Measurements from ENCODE around the gene THAP3. TPM values are rescaled to one million over a fixed set of nuclear protein-coding genes. Genes with fewer than 3 reads are reported as not detected.

Gene THAP3
- total RNA-seq, 5 donors from 2014 or later (not counting 1 experiment from before 2014, with no cell fraction given) = 12.8 to 37.1 (median 26.1) TPM

DNA sequence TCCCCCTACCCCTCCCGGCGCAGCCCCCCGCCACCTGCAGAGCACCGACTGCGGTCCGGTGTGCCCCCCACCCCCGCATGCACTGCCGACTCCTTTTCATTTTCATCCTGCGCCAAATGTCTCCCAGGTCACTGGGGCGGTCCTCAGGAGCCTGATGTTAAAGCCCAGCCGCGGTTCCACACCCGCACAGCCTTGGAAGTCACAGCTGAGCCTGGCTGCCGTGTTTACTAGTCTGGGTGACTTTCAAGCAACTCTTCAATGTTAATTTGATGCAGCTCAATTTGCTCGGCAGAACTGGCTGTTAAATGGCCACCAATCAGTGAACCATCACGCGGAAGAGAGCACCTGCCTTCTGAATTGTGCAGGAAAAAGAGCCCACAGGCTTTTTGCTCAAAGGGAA, 27.2 kb downstream of the THAP3 start:
- no peak overlapping the region for H3K4me3 ChIP-seq (ENCODE audit: control insufficient read depth in 1 of 2, extremely low read depth in 1 of 2, low read length in 1 of 2)
- Mint-ChIP-seq H3K4me3 (no peak overlapping the region), H3K27me3 (no peaks in the 10 kb centered on the region), H3K27ac (no peak overlapping the region), H3K36me3 (peaks cover 21% of the 10 kb centered on the region), H3K9me3 (no peaks in the 10 kb centered on the region), H3K4me1 (peaks cover 0 to 2% (median 2%) of the 10 kb centered on the region in 3 donors)
- H3K4me1 ChIP-seq (ENCODE audit: control insufficient read depth in 1 of 2, extremely low read depth in 1 of 2, insufficient read depth in 2 of 2, low read length in 2 of 2) = peaks cover under 1 to 2% of the 10 kb centered on the region in 2 experiments
- DNase-seq (no peak), ATAC-seq (replicated peaks in 1 of 4) (no peak)
- ChIA-PET CTCF (interaction anchor here in 1 of 2 donors (0.6 kb wide), 1 partner anchor 101 kb away, joined by 6 read pairs; no protein-coding TSS in a partner anchor), POLR2A (interaction anchor here in 1 of 2 donors (0.5 kb wide), 1 partner anchor 190 kb away, joined by 5 read pairs; no protein-coding TSS in a partner anchor)
- no peaks in the 10 kb centered on the region for H3K27me3 ChIP-seq (replicated peaks in 1 of 2; ENCODE audit: control insufficient read depth in 2 of 2, extremely low read depth in 1 of 2, insufficient read depth in 2 of 2, low read length in 1 of 2)
- H3K9me3 ChIP-seq = no peaks in the 10 kb centered on the region
- no peak overlapping the region for H3K27ac ChIP-seq (ENCODE audit: low read length)
- WGBS (ENCODE audit: insufficient coverage) = 96% methylated on average over 15 of the region's 17 CpGs
- peaks cover 12 to 29% of the 10 kb centered on the region in 2 donors for H3K36me3 ChIP-seq (ENCODE audit: control insufficient read depth in 2 of 2, extremely low read depth in 1 of 2, insufficient read depth in 1 of 2, low read length in 1 of 2)

DNA sequence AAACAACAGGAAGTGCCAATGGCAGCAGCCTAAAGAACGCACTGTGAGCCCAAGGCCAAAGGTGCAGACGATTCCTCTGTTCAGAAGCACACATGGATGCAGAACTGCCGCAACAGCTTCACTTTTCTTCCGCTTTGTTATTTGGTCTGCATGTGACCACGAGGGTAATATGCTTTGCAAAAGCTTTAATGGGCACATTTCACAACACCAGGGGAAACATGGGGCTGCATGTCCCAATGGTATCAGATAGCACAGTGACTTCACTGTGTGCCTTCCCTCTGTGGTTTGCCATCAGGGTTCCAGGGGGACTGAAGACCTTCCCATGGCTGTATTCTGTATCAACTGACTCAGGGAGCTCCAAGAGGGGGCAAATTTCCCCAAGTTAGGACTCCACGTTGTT, 28.3 kb downstream of the THAP3 start:
- Mint-ChIP-seq H3K9me3 (no peaks in the 10 kb centered on the region), H3K27ac (no peak overlapping the region), H3K4me3 (no peak overlapping the region), H3K36me3 (peaks cover 23% of the 10 kb centered on the region), H3K27me3 (no peaks in the 10 kb centered on the region), H3K4me1 (peaks cover 3 to 8% (median 7%) of the 10 kb centered on the region in 3 donors)
- ATAC-seq (replicated peaks in 1 of 4) (no peak), DNase-seq (no peak)
- peaks cover 12 to 29% of the 10 kb centered on the region in 2 donors for H3K36me3 ChIP-seq (ENCODE audit: control insufficient read depth in 2 of 2, extremely low read depth in 1 of 2, insufficient read depth in 1 of 2, low read length in 1 of 2)
- CTCF ChIA-PET = no interaction called here
- peaks cover 3% of the 10 kb centered on the region in 2 experiments for H3K4me1 ChIP-seq (ENCODE audit: control insufficient read depth in 1 of 2, extremely low read depth in 1 of 2, insufficient read depth in 2 of 2, low read length in 2 of 2)
- WGBS (ENCODE audit: insufficient coverage) = 93% methylated on average over 4 of the region's 6 CpGs
- H3K27ac ChIP-seq (ENCODE audit: low read length) = no peak overlapping the region
- POLR2A ChIA-PET = no interaction called here
- H3K4me3 ChIP-seq (ENCODE audit: control insufficient read depth in 1 of 2, extremely low read depth in 1 of 2, low read length in 1 of 2) = no peak overlapping the region
- no peaks in the 10 kb centered on the region for H3K9me3 ChIP-seq
- H3K27me3 ChIP-seq (replicated peaks in 1 of 2; ENCODE audit: control insufficient read depth in 2 of 2, extremely low read depth in 1 of 2, insufficient read depth in 2 of 2, low read length in 1 of 2) = no peaks in the 10 kb centered on the region

DNA sequence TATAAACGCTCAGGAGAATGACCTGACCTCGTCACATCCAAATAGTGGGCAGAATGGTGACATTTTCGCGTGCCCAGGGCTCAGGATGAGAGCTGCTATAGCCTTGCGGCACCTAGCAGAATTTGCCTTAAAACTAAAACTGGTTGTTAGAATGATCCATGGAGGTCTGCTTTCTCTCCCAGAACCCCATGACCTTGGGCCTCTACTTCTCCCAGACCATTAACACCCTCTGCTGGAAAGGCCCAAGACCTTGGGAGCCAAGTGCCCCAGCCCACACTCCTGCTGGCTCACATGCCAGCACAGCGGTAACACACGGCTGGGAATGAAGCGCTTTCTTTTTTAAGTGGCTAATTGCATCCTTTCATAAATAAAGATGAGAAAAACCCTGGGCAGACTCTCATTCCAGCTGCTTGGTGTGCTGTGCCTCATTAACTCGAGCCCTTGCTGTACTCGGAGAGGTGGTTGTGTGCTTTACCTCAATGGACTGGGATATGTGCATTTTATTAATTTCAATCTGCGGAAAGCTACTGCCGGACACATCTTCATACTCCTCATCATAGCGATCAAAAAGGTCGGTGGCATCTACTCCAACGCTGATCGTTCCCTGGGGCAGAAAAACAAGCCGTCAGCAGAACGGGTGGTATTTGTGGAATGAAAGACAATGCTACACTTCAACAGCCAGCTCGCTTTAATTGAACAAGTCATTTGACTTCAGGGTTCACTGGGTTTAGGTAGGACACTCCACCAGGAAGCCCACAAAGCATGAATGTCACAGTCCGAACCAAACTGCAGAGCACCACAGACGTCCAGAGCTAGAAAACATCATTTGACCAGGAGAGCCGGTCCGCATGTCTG, 29.0 kb downstream of the THAP3 start:
- H3K9me3 Mint-ChIP-seq = no peaks in the 10 kb centered on the region
- ATAC-seq (replicated peaks in 1 of 4) (no peak), DNase-seq (no peak)
- peaks cover 7 to 10% (median 9%) of the 10 kb centered on the region in 3 donors for H3K4me1 Mint-ChIP-seq
- Histone ChIP-seq H3K36me3 (ENCODE audit: control insufficient read depth in 2 of 2, extremely low read depth in 1 of 2, insufficient read depth in 1 of 2, low read length in 1 of 2) (peaks cover 12 to 29% of the 10 kb centered on the region in 2 donors), H3K27me3 (replicated peaks in 1 of 2; ENCODE audit: control insufficient read depth in 2 of 2, extremely low read depth in 1 of 2, insufficient read depth in 2 of 2, low read length in 1 of 2) (no peaks in the 10 kb centered on the region), H3K4me3 (ENCODE audit: control insufficient read depth in 1 of 2, extremely low read depth in 1 of 2, low read length in 1 of 2) (no peak overlapping the region), H3K4me1 (ENCODE audit: control insufficient read depth in 1 of 2, extremely low read depth in 1 of 2, insufficient read depth in 2 of 2, low read length in 2 of 2) (peaks cover 3% of the 10 kb centered on the region in 2 experiments), H3K27ac (ENCODE audit: low read length) (no peak overlapping the region), H3K9me3 (no peaks in the 10 kb centered on the region)
- CTCF ChIA-PET = interaction anchor here (0.6 to 1.0 kb wide), 3 partner anchors 8 to 168 kb away, joined by 3 read pairs; no protein-coding TSS in a partner anchor
- H3K36me3 Mint-ChIP-seq = peaks cover 25% of the 10 kb centered on the region
- POLR2A ChIA-PET = no interaction called here
- H3K27ac Mint-ChIP-seq = no peak overlapping the region
- H3K4me3 Mint-ChIP-seq = no peak overlapping the region
- no peaks in the 10 kb centered on the region for H3K27me3 Mint-ChIP-seq
- WGBS (ENCODE audit: insufficient coverage) = 100% methylated on average over 5 of the region's 23 CpGs

DNA sequence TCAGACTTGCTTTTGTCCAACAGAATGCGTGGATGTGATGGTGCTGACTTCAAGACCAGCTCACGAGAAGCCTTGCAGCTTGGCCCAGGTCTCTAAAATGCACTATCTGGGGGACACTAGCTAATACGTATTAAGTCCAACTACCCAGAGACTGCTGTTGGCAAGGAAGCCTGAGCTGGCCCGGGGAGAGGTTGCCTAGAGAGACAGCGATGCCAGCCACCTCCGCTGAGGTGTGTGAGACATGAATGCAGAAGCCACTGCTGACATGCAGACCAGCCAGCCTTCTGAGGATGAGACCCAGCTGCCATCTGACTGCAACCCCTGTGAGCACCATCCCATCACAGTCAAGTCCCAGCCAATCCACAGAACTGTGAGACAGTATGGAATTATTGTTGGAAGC, 32.5 kb downstream of the THAP3 start:
- Histone ChIP-seq H3K27me3 (replicated peaks in 1 of 2; ENCODE audit: control insufficient read depth in 2 of 2, extremely low read depth in 1 of 2, insufficient read depth in 2 of 2, low read length in 1 of 2) (no peaks in the 10 kb centered on the region), H3K27ac (ENCODE audit: low read length) (no peak overlapping the region), H3K4me3 (ENCODE audit: control insufficient read depth in 1 of 2, extremely low read depth in 1 of 2, low read length in 1 of 2) (no peak overlapping the region), H3K9me3 (no peaks in the 10 kb centered on the region), H3K36me3 (ENCODE audit: control insufficient read depth in 2 of 2, extremely low read depth in 1 of 2, insufficient read depth in 1 of 2, low read length in 1 of 2) (peaks cover 8 to 18% of the 10 kb centered on the region in 2 donors), H3K4me1 (ENCODE audit: control insufficient read depth in 1 of 2, extremely low read depth in 1 of 2, insufficient read depth in 2 of 2, low read length in 2 of 2) (peaks cover 3% of the 10 kb centered on the region in 2 experiments)
- no peaks in the 10 kb centered on the region for H3K27me3 Mint-ChIP-seq
- 83% methylated on average over 5 of the region's 6 CpGs for WGBS (ENCODE audit: insufficient coverage)
- H3K9me3 Mint-ChIP-seq = no peaks in the 10 kb centered on the region
- H3K4me1 Mint-ChIP-seq = peaks cover 7 to 12% (median 9%) of the 10 kb centered on the region in 3 donors
- H3K36me3 Mint-ChIP-seq = peaks cover 17% of the 10 kb centered on the region
- H3K27ac Mint-ChIP-seq = no peak overlapping the region
- ChIA-PET CTCF (no interaction called here), POLR2A (interaction anchor here in 1 of 2 donors (0.6 kb wide), 1 partner anchor 75 kb away, joined by 4 read pairs; no protein-coding TSS in a partner anchor)
- no peak for ATAC-seq (replicated peaks in 1 of 4)
- DNase-seq = no peak
- no peak overlapping the region for H3K4me3 Mint-ChIP-seq

DNA sequence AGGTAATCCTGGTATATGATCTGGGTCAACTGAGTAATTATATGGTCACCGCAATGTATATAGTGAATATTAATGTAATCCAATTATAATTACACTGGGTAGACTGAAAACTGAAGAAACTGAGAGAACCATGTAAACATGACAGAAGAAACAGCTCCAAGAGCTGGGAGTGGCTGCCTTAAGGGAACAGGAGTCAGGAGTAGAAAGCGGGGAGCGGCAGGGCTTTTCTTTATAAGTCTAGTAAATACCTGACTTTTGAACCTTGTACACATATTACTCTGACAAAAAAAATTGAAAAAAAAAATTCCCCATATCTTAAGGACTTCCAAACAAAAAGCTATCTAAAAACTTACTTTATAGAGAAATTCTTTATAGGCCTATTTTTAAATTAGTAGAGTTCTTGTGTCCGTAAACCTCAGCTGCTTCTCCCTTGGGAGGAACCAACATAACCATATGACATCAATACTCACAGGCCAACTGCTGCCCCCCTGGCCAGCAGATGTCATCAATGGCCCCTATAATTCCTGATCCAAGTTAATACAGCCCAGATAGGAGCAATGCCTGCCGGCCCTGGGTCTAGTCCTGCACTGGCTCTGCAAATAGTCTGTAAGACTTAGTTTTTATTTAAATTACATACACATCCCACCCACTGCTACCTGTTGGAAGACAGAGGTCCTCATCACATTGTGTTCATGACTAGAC, 33.8 kb downstream of the THAP3 start:
- H3K27ac Mint-ChIP-seq = no peak overlapping the region

DNA sequence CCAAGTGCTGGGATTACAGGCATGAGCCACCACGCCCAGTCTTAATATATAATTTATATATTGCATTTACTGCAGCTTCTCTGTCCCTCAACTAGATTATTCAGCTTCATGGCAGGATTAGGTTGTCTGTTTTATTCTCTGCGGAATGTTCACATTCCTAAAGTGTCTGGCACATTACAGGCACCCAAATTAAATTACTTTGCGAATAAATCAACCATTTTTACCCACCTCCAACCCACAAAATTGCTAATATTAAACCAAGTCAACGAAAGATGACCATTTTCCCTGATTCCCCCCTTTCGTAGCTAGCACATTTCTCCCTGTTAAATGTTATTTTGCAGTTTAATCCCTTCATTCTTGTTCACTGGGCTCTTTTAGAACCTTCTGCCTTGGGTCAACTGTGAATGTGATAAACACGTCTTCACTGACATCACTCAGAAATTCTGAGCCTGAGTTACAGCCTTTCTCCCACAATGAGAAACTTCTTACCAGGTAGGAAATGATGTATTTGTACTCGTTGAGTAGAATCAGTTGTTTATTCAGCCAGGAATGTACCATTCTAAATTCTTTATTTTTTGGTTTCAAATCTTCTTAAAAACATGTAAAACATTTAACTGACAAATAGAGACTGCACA, 35.9 kb downstream of the THAP3 start:
- H3K27ac Mint-ChIP-seq = no peak overlapping the region
- Histone ChIP-seq H3K4me1 (ENCODE audit: control insufficient read depth in 1 of 2, extremely low read depth in 1 of 2, insufficient read depth in 2 of 2, low read length in 2 of 2) (peaks cover 3% of the 10 kb centered on the region in 2 experiments), H3K27ac (ENCODE audit: low read length) (no peak overlapping the region), H3K36me3 (ENCODE audit: control insufficient read depth in 2 of 2, extremely low read depth in 1 of 2, insufficient read depth in 1 of 2, low read length in 1 of 2) (peaks cover 3 to 5% of the 10 kb centered on the region in 2 donors), H3K27me3 (replicated peaks in 1 of 2; ENCODE audit: control insufficient read depth in 2 of 2, extremely low read depth in 1 of 2, insufficient read depth in 2 of 2, low read length in 1 of 2) (no peaks in the 10 kb centered on the region), H3K4me3 (ENCODE audit: control insufficient read depth in 1 of 2, extremely low read depth in 1 of 2, low read length in 1 of 2) (no peak overlapping the region), H3K9me3 (no peaks in the 10 kb centered on the region)
- ATAC-seq (replicated peaks in 1 of 4) (no peak), DNase-seq (no peak)
- ChIA-PET POLR2A (no interaction called here), CTCF (no interaction called here)
- H3K4me1 Mint-ChIP-seq = peaks cover 7 to 12% (median 9%) of the 10 kb centered on the region in 3 donors
- H3K9me3 Mint-ChIP-seq = no peaks in the 10 kb centered on the region
- peaks cover 19% of the 10 kb centered on the region for H3K36me3 Mint-ChIP-seq
- H3K27me3 Mint-ChIP-seq = no peaks in the 10 kb centered on the region
- 96% methylated on average over 4 of the region's 7 CpGs for WGBS (ENCODE audit: insufficient coverage)
- no peak overlapping the region for H3K4me3 Mint-ChIP-seq

More for the DNA sequence above, 33.8 kb downstream of the THAP3 start:
- H3K4me1 Mint-ChIP-seq = peaks cover 7 to 12% (median 9%) of the 10 kb centered on the region in 3 donors
- no peak overlapping the region for H3K4me3 Mint-ChIP-seq
- H3K9me3 Mint-ChIP-seq = no peaks in the 10 kb centered on the region
- Histone ChIP-seq H3K36me3 (ENCODE audit: control insufficient read depth in 2 of 2, extremely low read depth in 1 of 2, insufficient read depth in 1 of 2, low read length in 1 of 2) (peaks cover 5 to 10% of the 10 kb centered on the region in 2 donors), H3K4me1 (ENCODE audit: control insufficient read depth in 1 of 2, extremely low read depth in 1 of 2, insufficient read depth in 2 of 2, low read length in 2 of 2) (peaks cover 3% of the 10 kb centered on the region in 2 experiments), H3K27ac (ENCODE audit: low read length) (no peak overlapping the region), H3K9me3 (no peaks in the 10 kb centered on the region), H3K27me3 (replicated peaks in 1 of 2; ENCODE audit: control insufficient read depth in 2 of 2, extremely low read depth in 1 of 2, insufficient read depth in 2 of 2, low read length in 1 of 2) (no peaks in the 10 kb centered on the region), H3K4me3 (ENCODE audit: control insufficient read depth in 1 of 2, extremely low read depth in 1 of 2, low read length in 1 of 2) (no peak overlapping the region)
- ATAC-seq (replicated peaks in 1 of 4) (no peak), DNase-seq (no peak)
- ChIA-PET CTCF (no interaction called here), POLR2A (no interaction called here)
- 80% methylated on average over 1 of the region's 5 CpGs for WGBS (ENCODE audit: insufficient coverage)
- peaks cover 19% of the 10 kb centered on the region for H3K36me3 Mint-ChIP-seq
- no peaks in the 10 kb centered on the region for H3K27me3 Mint-ChIP-seq
